HFFc6 (cell line): ENCODE data around the gene TRAFD1. TPM values are rescaled to one million over a fixed set of nuclear protein-coding genes. Genes with fewer than 3 reads are reported as not detected.
A peak's percentile ranks its signal among the peaks of the same experiment; 100 is the strongest.

Experiments used
- DNase-seq: peaks from one replicate; pipeline ENCODE4 v3.0.0-alpha.2; 2018
- H3K27ac Mint-ChIP-seq: 2 replicates; pipeline ENCODE4 v1.8.0; 2020; ENCODE audit warnings: mild to moderate bottlenecking, mixed read lengths
- H3K27me3 Mint-ChIP-seq: 2 replicates; pipeline ENCODE4 v1.8.0; 2021; ENCODE audit warnings: mild to moderate bottlenecking, moderate library complexity, mixed read lengths; ENCODE audit not compliant: insufficient read depth
- H3K36me3 Mint-ChIP-seq: 2 replicates; pipeline ENCODE4 v1.8.0; 2021; ENCODE audit warnings: low read depth, mixed read lengths
- H3K4me1 Mint-ChIP-seq: 2 replicates; pipeline ENCODE4 v1.8.0; 2020; ENCODE audit warnings: low read depth, mixed read lengths
- H3K4me3 Mint-ChIP-seq: 2 replicates; pipeline ENCODE4 v1.8.0; 2020; ENCODE audit warnings: mild to moderate bottlenecking, moderate library complexity, mixed read lengths
- H3K9me3 Mint-ChIP-seq: 2 replicates; pipeline ENCODE4 v1.8.0; 2020; ENCODE audit warnings: mild to moderate bottlenecking, mixed read lengths
- CTCF ChIP-seq: fragments of 200-600 bp; sonication (generic); IDR thresholded peaks from 2 replicates; pipeline ENCODE4 v1.5.0; 2021; ENCODE audit warnings: antibody characterized with exemption, mild to moderate bottlenecking
- total RNA-seq, 6 experiments: library from RNA; stranded (reverse); fragmentation: NEBNext Ultra II Directional; extraction: Animal tissue kit (Norgen Biotek cat#: 25700); gene quantifications; 2 replicates in 1 of 6; 3 replicates in 5 of 6; pipeline ENCODE4 v1.2.3, GENCODE V29; 2021

TRAFD1 gene
- total RNA-seq, 6 experiments from 2014 or later, result 22.8 to 25.1 (median 24.0) TPM

GRCh38 chr12:112146123-112146522, 20.8 kb downstream of the TRAFD1 start:
- H3K4me3 Mint-ChIP-seq, result no peak overlapping the region
- no peak for TF ChIP-seq CTCF
- DNase-seq, result no peak
- peaks cover 31% of the 10 kb centered on the region for H3K36me3 Mint-ChIP-seq
- peaks cover 8% of the 10 kb centered on the region for H3K4me1 Mint-ChIP-seq
- H3K27ac Mint-ChIP-seq, result no peak overlapping the region
- no peaks in the 10 kb centered on the region for H3K9me3 Mint-ChIP-seq
- H3K27me3 Mint-ChIP-seq, result no peaks in the 10 kb centered on the region; the same call in 1 of the 2 replicates

GRCh38 chr12:112148031-112148513, 22.7 kb downstream of the TRAFD1 start:
- Mint-ChIP-seq H3K27ac (no peak overlapping the region), H3K4me1 (peaks cover 8% of the 10 kb centered on the region), H3K4me3 (no peak overlapping the region), H3K36me3 (peaks cover 45% of the 10 kb centered on the region), H3K9me3 (no peaks in the 10 kb centered on the region), H3K27me3 (peaks cover 2% of the 10 kb centered on the region; the same call in 1 of the 2 replicates)
- peak; percentile 34 for DNase-seq
- TF ChIP-seq CTCF, result no peak

- no peak overlapping the region for H3K4me3 Mint-ChIP-seq
- peaks cover 5% of the 10 kb centered on the region; the same call in 1 of the 2 replicates for H3K27me3 Mint-ChIP-seq
- H3K4me1 Mint-ChIP-seq, result peaks cover 8% of the 10 kb centered on the region
- DNase-seq, result no peak
- no peak overlapping the region for H3K27ac Mint-ChIP-seq
- H3K9me3 Mint-ChIP-seq, result no peaks in the 10 kb centered on the region
- H3K36me3 Mint-ChIP-seq, result peaks cover 55% of the 10 kb centered on the region
- TF ChIP-seq CTCF, result no peak
Measured at GRCh38 chr12:112149596-112149995, 24.2 kb downstream of the TRAFD1 start.

- H3K4me3 Mint-ChIP-seq, result no peak overlapping the region
- H3K27me3 Mint-ChIP-seq, result peaks cover 5% of the 10 kb centered on the region; the same call in 1 of the 2 replicates
- no peak for DNase-seq
- no peak for TF ChIP-seq CTCF
- H3K9me3 Mint-ChIP-seq, result no peaks in the 10 kb centered on the region
- H3K4me1 Mint-ChIP-seq, result peaks cover 8% of the 10 kb centered on the region
- peaks cover 58% of the 10 kb centered on the region for H3K36me3 Mint-ChIP-seq
- no peak overlapping the region for H3K27ac Mint-ChIP-seq
Measured at GRCh38 chr12:112151766-112152541, 26.6 kb downstream of the TRAFD1 start.

GRCh38 chr12:112153181-112153892, 28.0 kb downstream of the TRAFD1 start:
- H3K4me1 Mint-ChIP-seq, result peaks cover under 1% of the 10 kb centered on the region; the same call in 1 of the 2 replicates
- no peak for TF ChIP-seq CTCF
- no peak for DNase-seq
- H3K4me3 Mint-ChIP-seq, result no peak overlapping the region
- H3K27me3 Mint-ChIP-seq, result peaks cover 6% of the 10 kb centered on the region; the same call in 1 of the 2 replicates
- peaks cover 66% of the 10 kb centered on the region for H3K36me3 Mint-ChIP-seq
- H3K27ac Mint-ChIP-seq, result no peak overlapping the region
- H3K9me3 Mint-ChIP-seq, result no peaks in the 10 kb centered on the region
